Hepatocyte (in vitro differentiated cells): Measurements from ENCODE around the gene ARSB. TPM values are rescaled to one million over a fixed set of nuclear protein-coding genes. Genes with fewer than 3 reads are reported as not detected.

Experiments used
- DNase-seq: peaks from one replicate; pipeline ENCODE4 v3.0.0-alpha.2; 2016; ENCODE audit warnings: low spot score
- H2AFZ ChIP-seq: fragments of 200-600 bp; sonication (generic); 2 replicates; pipeline ENCODE4 v1.6.0; 2016; ENCODE audit warnings: antibody characterized with exemption, mild to moderate bottlenecking
- H3K27ac ChIP-seq: fragments of 200-600 bp; sonication (generic); 2 replicates; pipeline ENCODE4 v1.5.1; 2016; ENCODE audit warnings: mild to moderate bottlenecking
- H3K27me3 ChIP-seq: fragments of 200-600 bp; sonication (generic); 2 replicates; pipeline ENCODE4 v1.6.1; 2016
- H3K36me3 ChIP-seq: fragments of 200-600 bp; sonication (generic); replicated peaks from 2 replicates; pipeline ENCODE4 v1.5.1; 2016; ENCODE audit warnings: low read depth; ENCODE audit not compliant: insufficient read depth
- H3K4me1 ChIP-seq: fragments of 200-600 bp; sonication (generic); 2 replicates; pipeline ENCODE4 v1.5.1; 2016; ENCODE audit warnings: mild to moderate bottlenecking, moderate library complexity; ENCODE audit not compliant: insufficient read depth
- H3K4me2 ChIP-seq: fragments of 200-600 bp; sonication (generic); 2 replicates; pipeline ENCODE4 v1.6.0; 2016
- H3K4me3 ChIP-seq: fragments of 200-600 bp; sonication (generic); 2 replicates; pipeline ENCODE4 v1.5.1; 2016; ENCODE audit warnings: mild to moderate bottlenecking
- H3K79me2 ChIP-seq: fragments of 200-600 bp; sonication (generic); 2 replicates; pipeline ENCODE4 v1.6.0; 2017; ENCODE audit warnings: mild to moderate bottlenecking
- H3K9me2 ChIP-seq: fragments of 200-600 bp; sonication (generic); replicated peaks from 2 replicates; pipeline ENCODE4 v1.6.0; 2017; ENCODE audit warnings: mild to moderate bottlenecking; ENCODE audit not compliant: insufficient read depth
- H3K9me3 ChIP-seq: fragments of 200-600 bp; sonication (generic); 2 replicates; pipeline ENCODE4 v1.5.1; 2016; ENCODE audit warnings: low read depth, mild to moderate bottlenecking
- H4K20me1 ChIP-seq: fragments of 200-600 bp; sonication (generic); 2 replicates; pipeline ENCODE4 v1.6.0; 2016; ENCODE audit warnings: mild to moderate bottlenecking; ENCODE audit not compliant: insufficient read depth, poor library complexity, severe bottlenecking
- EZH2 ChIP-seq: fragments of 200-600 bp; sonication (generic); IDR thresholded peaks from 2 replicates; pipeline ENCODE4 v1.6.1; 2016; ENCODE audit warnings: antibody characterized with exemption, mild to moderate bottlenecking, borderline replicate concordance
- EZH2phosphoT487 ChIP-seq: fragments of 200-600 bp; sonication (generic); IDR thresholded peaks from one replicate; pipeline ENCODE4 v1.6.1; 2018; ENCODE audit warnings: antibody characterized with exemption, mild to moderate bottlenecking, low read depth, moderate library complexity; ENCODE audit not compliant: unreplicated experiment, severe bottlenecking
- WGBS: methylation state at CpG from one replicate; pipeline ENCODE4 v1.1.6; 2016; ENCODE audit warnings: low lambda C conversion rate; ENCODE audit errors: missing lambda C conversion rate; 5-methylcytosine and 5-hydroxymethylcytosine counted together
- polyA plus RNA-seq: library from polyadenylated mRNA; unstranded; fragments of >200 nt; fragmentation: Nextera tagmentation; extraction: Ambion mirVana; gene quantifications from 2 replicates; pipeline ENCODE4 v1.2.1, GENCODE V29; 2016
- total RNA-seq: library from RNA; depleted of rRNA; stranded (reverse); fragments of >200 nt; gene quantifications from 2 replicates; pipeline ENCODE4 v1.2.3, GENCODE V29; 2014
- TF ChIP-seq, protein P1 (sequence below): fragments of 200-600 bp; sonication (generic); IDR thresholded peaks from 2 replicates; pipeline ENCODE4 v1.5.1; 2016; ENCODE audit warnings: antibody characterized with exemption, mild to moderate bottlenecking; ENCODE audit not compliant: poor library complexity

ARSB gene
- total and polyA plus RNA-seq, 2 experiments from 2014 or later = 13.5 to 19.8 TPM

GRCh38 chr5:78979909-78980308 is 5.2 kb downstream of the ARSB start:
- peaks cover 14% of the 10 kb centered on the region for H3K4me1 ChIP-seq
- no peak overlapping the region for H3K4me2 ChIP-seq
- no peak overlapping the region for H2AFZ ChIP-seq
- H3K4me3 ChIP-seq = no peak overlapping the region
- H3K9me2 ChIP-seq = no peaks in the 10 kb centered on the region
- no peaks in the 10 kb centered on the region for H3K9me3 ChIP-seq
- no peaks in the 10 kb centered on the region for H4K20me1 ChIP-seq
- H3K79me2 ChIP-seq = peaks cover 37% of the 10 kb centered on the region
- H3K27me3 ChIP-seq = no peaks in the 10 kb centered on the region
- H3K36me3 ChIP-seq = no peaks in the 10 kb centered on the region
- no peak for DNase-seq
- TF ChIP-seq, protein P1, sequence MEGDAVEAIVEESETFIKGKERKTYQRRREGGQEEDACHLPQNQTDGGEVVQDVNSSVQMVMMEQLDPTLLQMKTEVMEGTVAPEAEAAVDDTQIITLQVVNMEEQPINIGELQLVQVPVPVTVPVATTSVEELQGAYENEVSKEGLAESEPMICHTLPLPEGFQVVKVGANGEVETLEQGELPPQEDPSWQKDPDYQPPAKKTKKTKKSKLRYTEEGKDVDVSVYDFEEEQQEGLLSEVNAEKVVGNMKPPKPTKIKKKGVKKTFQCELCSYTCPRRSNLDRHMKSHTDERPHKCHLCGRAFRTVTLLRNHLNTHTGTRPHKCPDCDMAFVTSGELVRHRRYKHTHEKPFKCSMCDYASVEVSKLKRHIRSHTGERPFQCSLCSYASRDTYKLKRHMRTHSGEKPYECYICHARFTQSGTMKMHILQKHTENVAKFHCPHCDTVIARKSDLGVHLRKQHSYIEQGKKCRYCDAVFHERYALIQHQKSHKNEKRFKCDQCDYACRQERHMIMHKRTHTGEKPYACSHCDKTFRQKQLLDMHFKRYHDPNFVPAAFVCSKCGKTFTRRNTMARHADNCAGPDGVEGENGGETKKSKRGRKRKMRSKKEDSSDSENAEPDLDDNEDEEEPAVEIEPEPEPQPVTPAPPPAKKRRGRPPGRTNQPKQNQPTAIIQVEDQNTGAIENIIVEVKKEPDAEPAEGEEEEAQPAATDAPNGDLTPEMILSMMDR = no peak
- TF ChIP-seq EZH2phosphoT487 (no peak), EZH2 (no peak)
- no peak overlapping the region for H3K27ac ChIP-seq

- 84% methylated on average over 7 of the region's 7 CpGs for WGBS
- Histone ChIP-seq H3K4me2 (no peak overlapping the region), H3K4me1 (peaks cover 20% of the 10 kb centered on the region), H3K36me3 (no peaks in the 10 kb centered on the region), H3K4me3 (no peak overlapping the region), H2AFZ (no peak overlapping the region), H3K9me3 (no peaks in the 10 kb centered on the region), H3K27ac (no peak overlapping the region), H3K27me3 (no peaks in the 10 kb centered on the region), H4K20me1 (no peaks in the 10 kb centered on the region), H3K79me2 (peaks cover 37% of the 10 kb centered on the region), H3K9me2 (no peaks in the 10 kb centered on the region)
- no peak for DNase-seq
- TF ChIP-seq EZH2 = no peak
These were observed 5.9 kb downstream of the ARSB start for GRCh38 chr5:78979117-78979742.

DNA sequence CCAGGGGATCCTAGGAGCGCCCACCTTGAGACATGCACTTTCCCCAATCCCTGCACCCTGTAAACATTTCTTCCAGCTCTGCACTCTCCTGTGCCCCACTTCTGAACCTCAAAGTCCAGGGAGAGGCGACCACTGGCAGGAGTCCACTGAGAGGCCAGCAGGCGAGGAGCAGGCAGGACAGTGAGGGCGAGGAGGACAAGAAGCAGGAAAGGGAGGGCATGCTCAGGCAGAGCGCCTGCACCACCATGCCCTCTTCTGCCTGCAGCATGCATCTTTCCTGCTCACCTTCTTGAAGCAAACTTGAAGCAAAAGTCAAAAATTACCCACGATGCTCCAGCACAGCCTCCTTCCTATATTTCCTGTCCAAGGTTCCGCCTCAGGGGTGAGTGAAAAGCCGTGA is 10.1 kb downstream of the ARSB start:
- WGBS = 96% methylated on average over 8 of the region's 8 CpGs
- TF ChIP-seq, protein P1 = no peak
- TF ChIP-seq EZH2phosphoT487 = no peak
- no peak for TF ChIP-seq EZH2
- H3K4me1 ChIP-seq = peaks cover 34% of the 10 kb centered on the region
- peaks cover 29% of the 10 kb centered on the region for H3K79me2 ChIP-seq
- peak overlapping the region; percentile 10 for H3K27ac ChIP-seq
- H3K36me3 ChIP-seq = no peaks in the 10 kb centered on the region
- H3K4me3 ChIP-seq = no peak overlapping the region
- H2AFZ ChIP-seq = no peak overlapping the region
- no peaks in the 10 kb centered on the region for H3K9me2 ChIP-seq
- no peaks in the 10 kb centered on the region for H3K27me3 ChIP-seq
- no peak for DNase-seq
- no peaks in the 10 kb centered on the region for H3K9me3 ChIP-seq
- no peaks in the 10 kb centered on the region for H4K20me1 ChIP-seq
- H3K4me2 ChIP-seq = peak overlapping the region; percentile 50

DNA sequence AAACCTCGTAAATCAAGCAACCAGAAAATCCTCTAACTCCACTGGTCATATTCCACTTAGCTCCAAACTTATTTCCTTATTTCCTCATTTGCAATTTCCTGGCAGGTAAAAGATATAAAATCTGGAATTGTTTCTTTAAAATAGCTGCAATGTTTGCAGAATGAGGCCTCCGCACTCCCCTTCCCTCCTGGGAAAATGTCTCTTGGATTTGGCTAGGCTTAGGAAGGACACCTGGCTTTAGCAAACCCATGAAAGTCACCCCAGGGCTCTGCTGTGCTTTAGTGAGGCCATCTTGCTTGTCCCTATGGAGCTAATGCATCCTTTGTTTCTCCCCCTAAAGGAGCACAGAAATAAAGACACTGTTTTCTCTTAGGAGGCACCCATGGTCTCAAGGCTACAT is 10.5 kb downstream of the ARSB start:
- DNase-seq = no peak
- Histone ChIP-seq H3K9me2 (no peaks in the 10 kb centered on the region), H3K4me1 (peaks cover 34% of the 10 kb centered on the region), H3K79me2 (peaks cover 26% of the 10 kb centered on the region), H3K27ac (peak overlapping the region; percentile 10), H4K20me1 (no peaks in the 10 kb centered on the region), H3K9me3 (no peaks in the 10 kb centered on the region), H3K27me3 (no peaks in the 10 kb centered on the region), H2AFZ (no peak overlapping the region), H3K4me3 (no peak overlapping the region), H3K4me2 (peak overlapping the region; percentile 50), H3K36me3 (no peaks in the 10 kb centered on the region)
- 37% methylated on average over 2 of the region's 2 CpGs for WGBS
- no peak for TF ChIP-seq EZH2phosphoT487
- TF ChIP-seq, protein P1 = no peak
- TF ChIP-seq EZH2 = no peak
